Upper lobe of left lung (tissue), 6 donors: ENCODE results near the gene EVC2. TPM values are rescaled to one million over a fixed set of nuclear protein-coding genes. Genes with fewer than 3 reads are reported as not detected.

Source experiments
- ATAC-seq, 2 donors: fragments of 200-7000 bp; cut with Tn5 transposase; one replicate each; pipeline ENCODE4 v1.9.1; 2022; ENCODE audit warnings: mild to moderate bottlenecking in 2 of 2, moderate library complexity in 2 of 2; ENCODE audit not compliant: low FRiP score in 2 of 2
- DNase-seq, 2 donors: peaks; one replicate each; pipeline ENCODE4 v3.0.0-alpha.2; 2019 to 2020
- H3K27ac ChIP-seq, 4 donors: fragments of 200-600 bp; sonication (generic); one replicate each; pipeline ENCODE4 v1.5.1; 2016 to 2019
- H3K27me3 ChIP-seq, 4 donors: fragments of 200-600 bp; sonication (generic); one replicate each; pipeline ENCODE4 v1.5.1; 2017 to 2019
- H3K36me3 ChIP-seq, 4 donors: fragments of 200-600 bp; sonication (generic); one replicate each; pipeline ENCODE4 v1.5.1; 2016 to 2019
- H3K4me1 ChIP-seq, 4 donors: fragments of 200-600 bp; sonication (generic); one replicate each; pipeline ENCODE4 v1.5.1; 2018 to 2019
- H3K4me3 ChIP-seq, 4 donors: fragments of 200-600 bp; sonication (generic); one replicate each; pipeline ENCODE4 v1.5.1; 2017 to 2019; ENCODE audit warnings: mild to moderate bottlenecking in 2 of 4, moderate library complexity in 1 of 4
- H3K9me3 ChIP-seq, 4 donors: fragments of 200-600 bp; sonication (generic); one replicate each; pipeline ENCODE4 v1.5.1; 2018 to 2019
- EP300 ChIP-seq, 4 donors: sonication (generic); formaldehyde crosslinking; IDR thresholded peaks; one replicate each; pipeline ENCODE4 v1.5.1; 2017; ENCODE audit warnings: antibody characterized with exemption in 4 of 4, control low read depth in 2 of 4
- POLR2A ChIP-seq, 4 donors: fragments of 450-650 bp; IDR thresholded peaks; one replicate each; pipeline ENCODE4 v1.5.1; 2016 to 2017; ENCODE audit warnings: antibody characterized with exemption in 4 of 4, mild to moderate bottlenecking in 2 of 4
- POLR2AphosphoS5 ChIP-seq, 2 donors: sonication (generic); formaldehyde crosslinking; IDR thresholded peaks; one replicate each; pipeline ENCODE4 v1.5.1; 2017; ENCODE audit warnings: antibody characterized with exemption in 2 of 2
- WGBS, 2 donors: methylation state at CpG; one replicate each; pipeline ENCODE4 v1.1.5; 2017 to 2018; 5-methylcytosine and 5-hydroxymethylcytosine counted together
- total RNA-seq, 6 donors: library from RNA; depleted of rRNA in 4 of 6; stranded (reverse); fragments of >200 nt in 4 of 6; gene quantifications; one replicate each; pipeline versions ENCODE4 v1.1.0 to v1.2.1, GENCODE V29; 2016 to 2021
- TF ChIP-seq, protein P1 (sequence below), 6 experiments: fragments of 450-650 bp in 4 of 6; fragments of 200-600 bp in 2 of 6; sonication (generic) in 2 of 6; IDR thresholded peaks; one replicate each; pipeline ENCODE4 v1.5.1; 2016 to 2019; ENCODE audit warnings: antibody characterized with exemption in 6 of 6
- donor health status: DM: no; HTN: no; CAD: no; lungs with moderate emphysema.
- donor health status: DM: no; HTN: yes; CAD: no; lungs with severe emphysema.

Gene EVC2
- total RNA-seq, 6 donors from 2014 or later = 3.2 to 26.2 (median 5.6) TPM

DNA sequence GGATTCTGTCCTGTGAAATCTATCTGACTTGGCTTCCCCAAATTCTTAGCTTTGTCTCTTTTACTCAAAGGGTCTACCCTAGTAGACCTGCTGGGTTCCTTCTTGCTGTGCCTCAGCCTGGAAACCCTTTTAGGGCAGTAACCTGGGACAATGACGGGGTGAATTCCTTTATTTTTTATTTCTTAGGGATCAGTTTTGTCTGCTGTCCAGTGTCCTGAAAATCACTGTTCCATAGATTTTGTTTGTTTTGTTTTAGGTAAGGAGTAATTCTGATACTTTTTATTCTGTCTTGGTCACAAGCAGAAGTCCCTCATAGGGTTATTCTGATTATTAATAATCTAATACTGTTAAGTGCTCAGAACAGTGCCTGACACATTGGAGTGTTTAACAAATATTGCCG is 118.9 kb downstream of the EVC2 start:
- TF ChIP-seq EP300 (IDR thresholded peaks at IDR 0.05) (no peak), POLR2A (IDR thresholded peaks at IDR 0.05) (no peak), POLR2AphosphoS5 (IDR thresholded peaks at IDR 0.05) (no peak)
- TF ChIP-seq, protein P1, sequence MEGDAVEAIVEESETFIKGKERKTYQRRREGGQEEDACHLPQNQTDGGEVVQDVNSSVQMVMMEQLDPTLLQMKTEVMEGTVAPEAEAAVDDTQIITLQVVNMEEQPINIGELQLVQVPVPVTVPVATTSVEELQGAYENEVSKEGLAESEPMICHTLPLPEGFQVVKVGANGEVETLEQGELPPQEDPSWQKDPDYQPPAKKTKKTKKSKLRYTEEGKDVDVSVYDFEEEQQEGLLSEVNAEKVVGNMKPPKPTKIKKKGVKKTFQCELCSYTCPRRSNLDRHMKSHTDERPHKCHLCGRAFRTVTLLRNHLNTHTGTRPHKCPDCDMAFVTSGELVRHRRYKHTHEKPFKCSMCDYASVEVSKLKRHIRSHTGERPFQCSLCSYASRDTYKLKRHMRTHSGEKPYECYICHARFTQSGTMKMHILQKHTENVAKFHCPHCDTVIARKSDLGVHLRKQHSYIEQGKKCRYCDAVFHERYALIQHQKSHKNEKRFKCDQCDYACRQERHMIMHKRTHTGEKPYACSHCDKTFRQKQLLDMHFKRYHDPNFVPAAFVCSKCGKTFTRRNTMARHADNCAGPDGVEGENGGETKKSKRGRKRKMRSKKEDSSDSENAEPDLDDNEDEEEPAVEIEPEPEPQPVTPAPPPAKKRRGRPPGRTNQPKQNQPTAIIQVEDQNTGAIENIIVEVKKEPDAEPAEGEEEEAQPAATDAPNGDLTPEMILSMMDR (IDR thresholded peaks at IDR 0.05) = no peak
- H3K9me3 ChIP-seq = no peaks in the 10 kb centered on the region
- no peaks in the 10 kb centered on the region for H3K4me1 ChIP-seq
- ATAC-seq (no peak), DNase-seq (no peak)
- H3K36me3 ChIP-seq = peaks cover 0 to 5% (median 0%) of the 10 kb centered on the region in 4 donors
- H3K27ac ChIP-seq = no peak overlapping the region
- no peak overlapping the region for H3K4me3 ChIP-seq
- no peaks in the 10 kb centered on the region for H3K27me3 ChIP-seq
- 93 to 94% methylated on average over 2 of the region's 2 CpGs for WGBS, 2 donors

DNA sequence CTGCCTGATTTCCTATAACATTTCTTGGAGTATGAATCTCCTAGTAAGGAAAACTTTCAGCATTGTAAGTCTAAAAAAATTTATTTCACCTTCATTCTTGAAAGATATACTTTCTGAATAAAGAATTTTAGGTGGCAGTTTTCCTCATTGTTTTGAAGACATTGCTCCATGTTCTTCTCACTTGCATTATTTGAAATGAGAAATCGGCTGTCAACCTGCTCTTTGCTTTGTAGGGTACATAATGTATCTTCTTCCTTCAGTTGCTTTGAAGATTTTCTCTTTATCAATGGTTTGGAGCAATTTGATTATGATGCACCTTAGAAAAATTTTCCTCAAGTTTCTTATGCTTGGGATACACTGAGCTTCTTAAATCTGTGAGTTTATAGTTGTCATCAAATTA is 120.3 kb downstream of the EVC2 start:
- no peak overlapping the region for H3K27ac ChIP-seq
- TF ChIP-seq, protein P1 (IDR thresholded peaks at IDR 0.05) = no peak
- no peak for TF ChIP-seq EP300 (IDR thresholded peaks at IDR 0.05)
- H3K4me3 ChIP-seq = no peak overlapping the region
- 90 to 100% methylated on average over 1 of the region's 1 CpG for WGBS, 2 donors
- no peaks in the 10 kb centered on the region for H3K27me3 ChIP-seq
- ATAC-seq = no peak
- H3K36me3 ChIP-seq = peaks cover 0 to 10% (median 0%) of the 10 kb centered on the region in 4 donors
- H3K4me1 ChIP-seq = no peaks in the 10 kb centered on the region
- no peaks in the 10 kb centered on the region for H3K9me3 ChIP-seq
- no peak for DNase-seq

DNA sequence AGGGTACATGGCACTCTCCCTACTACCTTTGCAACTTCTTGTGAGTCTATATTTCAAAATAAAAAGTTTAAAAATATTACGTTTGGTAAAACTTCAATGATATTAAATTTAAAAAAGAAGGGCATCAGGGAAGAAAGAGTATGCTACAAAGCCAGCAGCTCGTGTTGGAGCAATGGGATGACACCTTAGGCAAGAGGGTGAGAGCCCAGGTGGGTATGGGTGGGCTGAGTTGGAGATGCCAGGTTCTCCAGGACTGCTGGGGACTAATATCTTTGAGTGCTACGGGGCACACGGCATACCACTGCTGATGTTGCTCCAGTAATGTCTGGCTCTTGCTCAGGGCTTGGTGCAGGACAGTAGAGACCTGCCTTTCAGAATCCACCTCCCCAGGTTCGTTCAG is 132.4 kb downstream of the EVC2 start:
- 69 to 78% methylated on average over 5 of the region's 5 CpGs for WGBS, 2 donors
- no peaks in the 10 kb centered on the region for H3K27me3 ChIP-seq
- H3K4me1 ChIP-seq = no peaks in the 10 kb centered on the region
- H3K36me3 ChIP-seq = peaks cover 0 to 39% (median 0%) of the 10 kb centered on the region in 4 donors
- H3K9me3 ChIP-seq = no peaks in the 10 kb centered on the region
- H3K4me3 ChIP-seq = no peak overlapping the region
- H3K27ac ChIP-seq = no peak overlapping the region
- no peak for ATAC-seq
- DNase-seq = no peak
- TF ChIP-seq, protein P1 (IDR thresholded peaks at IDR 0.05) = no peak
- TF ChIP-seq EP300 (IDR thresholded peaks at IDR 0.05) (no peak), POLR2A (IDR thresholded peaks at IDR 0.05) (no peak), POLR2AphosphoS5 (IDR thresholded peaks at IDR 0.05) (no peak)

DNA sequence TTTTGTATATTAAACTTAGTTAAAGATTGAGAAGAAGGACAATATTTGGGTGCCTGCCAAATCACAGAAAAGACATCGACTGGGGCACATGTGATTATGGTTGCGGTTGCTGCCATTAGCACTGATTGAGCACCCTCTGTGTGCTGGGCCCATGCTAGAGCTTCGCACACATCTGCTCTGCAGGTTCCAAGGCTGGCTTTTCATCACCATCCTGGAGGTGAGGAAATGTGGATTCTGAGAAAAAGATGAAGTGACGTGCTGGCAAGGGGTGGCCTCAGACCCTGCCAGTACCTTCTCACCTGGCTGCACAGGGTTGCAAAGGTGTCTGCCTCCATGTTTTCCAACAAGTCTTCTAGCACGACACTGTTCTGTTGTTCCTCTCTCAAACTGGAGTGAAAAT is 134.0 kb downstream of the EVC2 start:
- WGBS, 2 donors = 85 to 91% methylated on average over 5 of the region's 5 CpGs
- TF ChIP-seq POLR2AphosphoS5 (IDR thresholded peaks at IDR 0.05) = no peak
- no peak for TF ChIP-seq EP300 (IDR thresholded peaks at IDR 0.05)
- Histone ChIP-seq H3K4me1 (no peaks in the 10 kb centered on the region), H3K9me3 (no peaks in the 10 kb centered on the region), H3K36me3 (peaks cover 0 to 36% (median 0%) of the 10 kb centered on the region in 4 donors), H3K4me3 (no peak overlapping the region), H3K27me3 (no peaks in the 10 kb centered on the region), H3K27ac (no peak overlapping the region)
- no peak for DNase-seq
- ATAC-seq = no peak

DNA sequence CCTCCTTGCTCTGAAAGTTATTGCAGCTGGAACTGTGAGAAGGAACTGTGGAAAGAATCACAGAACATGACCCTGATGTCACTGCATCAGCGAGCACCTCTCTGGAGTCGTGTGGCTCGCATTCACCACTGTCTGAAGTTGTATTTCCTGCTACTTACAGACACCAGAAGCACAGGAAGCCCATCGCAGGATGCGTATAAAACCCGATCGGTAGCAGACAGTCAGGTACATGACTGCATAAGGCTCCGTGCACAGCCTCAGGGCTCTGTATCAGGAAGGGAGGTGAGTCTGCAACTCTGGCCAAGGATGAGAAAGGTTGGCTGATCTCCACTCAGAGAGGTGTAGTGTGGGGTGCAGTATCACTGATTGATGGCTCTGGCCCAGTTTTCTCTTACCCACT is 134.4 kb downstream of the EVC2 start:
- Histone ChIP-seq H3K4me1 (no peaks in the 10 kb centered on the region), H3K36me3 (peaks cover 0 to 36% (median 0%) of the 10 kb centered on the region in 4 donors), H3K27ac (no peak overlapping the region), H3K4me3 (no peak overlapping the region), H3K27me3 (no peaks in the 10 kb centered on the region), H3K9me3 (no peaks in the 10 kb centered on the region)
- DNase-seq = no peak
- no peak for ATAC-seq
- TF ChIP-seq POLR2A (IDR thresholded peaks at IDR 0.05) (no peak), EP300 (IDR thresholded peaks at IDR 0.05) (no peak), POLR2AphosphoS5 (IDR thresholded peaks at IDR 0.05) (no peak)
- TF ChIP-seq, protein P1 (IDR thresholded peaks at IDR 0.05) = no peak
- 74 to 85% methylated on average over 6 to 8 of the region's 8 CpGs for WGBS, 2 donors
